HCT116 (cell line): ENCODE results near the gene FIBCD1.

ENCODE experiments used
- EZH2phosphoT487 ChIP-seq: fragments of 200-600 bp; IDR thresholded peaks from 2 replicates; pipeline ENCODE4 v1.6.1; 2018; ENCODE audit warnings: antibody characterized with exemption, borderline replicate concordance
- JUND ChIP-seq: IDR thresholded peaks from 2 replicates; pipeline ENCODE4 v1.6.1; 2012
- POLR2A ChIP-seq: IDR thresholded peaks from 2 replicates; pipeline ENCODE4 v1.7.0; 2011; ENCODE audit warnings: borderline replicate concordance; ENCODE audit not compliant: insufficient read depth, insufficient read length; ENCODE audit errors: extremely low read depth
- POLR2AphosphoS5 ChIP-seq: IDR thresholded peaks from 2 replicates; pipeline ENCODE4 v1.6.1; 2011; ENCODE audit warnings: mild to moderate bottlenecking, low read depth, low read length, moderate library complexity
- RAD21 ChIP-seq: IDR thresholded peaks from 2 replicates; pipeline ENCODE4 v1.6.1; 2012; ENCODE audit warnings: low read depth, mild to moderate bottlenecking
- SP1 ChIP-seq: IDR thresholded peaks from 2 replicates; pipeline ENCODE4 v1.6.1; 2012; ENCODE audit warnings: low read depth
- ZBTB33 ChIP-seq: IDR thresholded peaks from 2 replicates; pipeline ENCODE4 v1.6.1; 2011; ENCODE audit warnings: mild to moderate bottlenecking, low read length, moderate library complexity; ENCODE audit not compliant: insufficient replicate concordance; ENCODE audit errors: extremely low read depth
- TF ChIP-seq, protein P1 (sequence below), 3 experiments: fragments of 200-600 bp in 1 of 3; sonication (generic) in 1 of 3; IDR thresholded peaks in 2 of 3; conservative IDR thresholded peaks in 1 of 3; 2 replicates each; pipeline ENCODE4 v1.5.1; 2012 to 2017; ENCODE audit warnings: low read depth in 2 of 3, low read length in 2 of 3, antibody characterized with exemption in 1 of 3, borderline replicate concordance in 1 of 3, control low read depth in 1 of 3, mild to moderate bottlenecking in 1 of 3, mixed read lengths in 1 of 3, mixed run types in 1 of 3, moderate library complexity in 1 of 3; ENCODE audit not compliant: insufficient read depth in 1 of 3
- TF ChIP-seq, protein P2 (sequence below): IDR thresholded peaks from 2 replicates; pipeline ENCODE4 v1.6.1; 2012; ENCODE audit warnings: low read depth

- TF ChIP-seq, protein P1, sequence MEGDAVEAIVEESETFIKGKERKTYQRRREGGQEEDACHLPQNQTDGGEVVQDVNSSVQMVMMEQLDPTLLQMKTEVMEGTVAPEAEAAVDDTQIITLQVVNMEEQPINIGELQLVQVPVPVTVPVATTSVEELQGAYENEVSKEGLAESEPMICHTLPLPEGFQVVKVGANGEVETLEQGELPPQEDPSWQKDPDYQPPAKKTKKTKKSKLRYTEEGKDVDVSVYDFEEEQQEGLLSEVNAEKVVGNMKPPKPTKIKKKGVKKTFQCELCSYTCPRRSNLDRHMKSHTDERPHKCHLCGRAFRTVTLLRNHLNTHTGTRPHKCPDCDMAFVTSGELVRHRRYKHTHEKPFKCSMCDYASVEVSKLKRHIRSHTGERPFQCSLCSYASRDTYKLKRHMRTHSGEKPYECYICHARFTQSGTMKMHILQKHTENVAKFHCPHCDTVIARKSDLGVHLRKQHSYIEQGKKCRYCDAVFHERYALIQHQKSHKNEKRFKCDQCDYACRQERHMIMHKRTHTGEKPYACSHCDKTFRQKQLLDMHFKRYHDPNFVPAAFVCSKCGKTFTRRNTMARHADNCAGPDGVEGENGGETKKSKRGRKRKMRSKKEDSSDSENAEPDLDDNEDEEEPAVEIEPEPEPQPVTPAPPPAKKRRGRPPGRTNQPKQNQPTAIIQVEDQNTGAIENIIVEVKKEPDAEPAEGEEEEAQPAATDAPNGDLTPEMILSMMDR (IDR thresholded peaks at IDR 0.05 in 2 of 3, conservative IDR thresholded peaks at IDR 0.05 in 1 of 3; ENCODE audit: borderline replicate concordance in 1 of 3, insufficient read depth in 1 of 3, low read depth in 2 of 3, low read length in 2 of 3), result no peak
- no peak for TF ChIP-seq POLR2A
- no peak for TF ChIP-seq RAD21
- TF ChIP-seq POLR2AphosphoS5, result no peak
- TF ChIP-seq, protein P2, sequence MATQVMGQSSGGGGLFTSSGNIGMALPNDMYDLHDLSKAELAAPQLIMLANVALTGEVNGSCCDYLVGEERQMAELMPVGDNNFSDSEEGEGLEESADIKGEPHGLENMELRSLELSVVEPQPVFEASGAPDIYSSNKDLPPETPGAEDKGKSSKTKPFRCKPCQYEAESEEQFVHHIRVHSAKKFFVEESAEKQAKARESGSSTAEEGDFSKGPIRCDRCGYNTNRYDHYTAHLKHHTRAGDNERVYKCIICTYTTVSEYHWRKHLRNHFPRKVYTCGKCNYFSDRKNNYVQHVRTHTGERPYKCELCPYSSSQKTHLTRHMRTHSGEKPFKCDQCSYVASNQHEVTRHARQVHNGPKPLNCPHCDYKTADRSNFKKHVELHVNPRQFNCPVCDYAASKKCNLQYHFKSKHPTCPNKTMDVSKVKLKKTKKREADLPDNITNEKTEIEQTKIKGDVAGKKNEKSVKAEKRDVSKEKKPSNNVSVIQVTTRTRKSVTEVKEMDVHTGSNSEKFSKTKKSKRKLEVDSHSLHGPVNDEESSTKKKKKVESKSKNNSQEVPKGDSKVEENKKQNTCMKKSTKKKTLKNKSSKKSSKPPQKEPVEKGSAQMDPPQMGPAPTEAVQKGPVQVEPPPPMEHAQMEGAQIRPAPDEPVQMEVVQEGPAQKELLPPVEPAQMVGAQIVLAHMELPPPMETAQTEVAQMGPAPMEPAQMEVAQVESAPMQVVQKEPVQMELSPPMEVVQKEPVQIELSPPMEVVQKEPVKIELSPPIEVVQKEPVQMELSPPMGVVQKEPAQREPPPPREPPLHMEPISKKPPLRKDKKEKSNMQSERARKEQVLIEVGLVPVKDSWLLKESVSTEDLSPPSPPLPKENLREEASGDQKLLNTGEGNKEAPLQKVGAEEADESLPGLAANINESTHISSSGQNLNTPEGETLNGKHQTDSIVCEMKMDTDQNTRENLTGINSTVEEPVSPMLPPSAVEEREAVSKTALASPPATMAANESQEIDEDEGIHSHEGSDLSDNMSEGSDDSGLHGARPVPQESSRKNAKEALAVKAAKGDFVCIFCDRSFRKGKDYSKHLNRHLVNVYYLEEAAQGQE, result no peak
- TF ChIP-seq ZBTB33, result no peak
- no peak for TF ChIP-seq EZH2phosphoT487
- TF ChIP-seq SP1, result no peak
- no peak for TF ChIP-seq JUND
These were observed 67.5 kb downstream of the FIBCD1 start for GRCh38 chr9:130871395-130872062.
